ENCODE measurements around the gene RBP2.

RBP2 gene

DNA sequence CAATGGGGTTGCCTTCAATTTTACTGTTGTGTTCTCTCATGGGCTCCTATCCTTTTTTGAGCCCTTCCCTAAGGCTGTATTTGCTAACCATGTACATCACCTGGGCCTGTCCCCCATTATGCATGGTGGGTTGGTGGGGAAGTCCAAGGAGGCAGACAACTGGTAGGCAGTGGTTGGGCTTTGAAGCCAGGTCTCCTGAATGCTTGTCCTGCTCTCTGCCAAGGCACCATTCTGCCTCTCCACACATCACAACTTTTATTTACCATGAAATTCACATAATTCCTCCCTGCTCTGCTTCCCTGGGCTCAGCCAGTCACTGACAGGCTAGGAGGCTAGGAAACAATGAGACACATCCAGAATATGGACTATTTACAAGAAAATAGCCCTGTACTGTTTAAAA lies 45.8 kb downstream of the RBP2 start:
- TF ChIP-seq, protein P1, sequence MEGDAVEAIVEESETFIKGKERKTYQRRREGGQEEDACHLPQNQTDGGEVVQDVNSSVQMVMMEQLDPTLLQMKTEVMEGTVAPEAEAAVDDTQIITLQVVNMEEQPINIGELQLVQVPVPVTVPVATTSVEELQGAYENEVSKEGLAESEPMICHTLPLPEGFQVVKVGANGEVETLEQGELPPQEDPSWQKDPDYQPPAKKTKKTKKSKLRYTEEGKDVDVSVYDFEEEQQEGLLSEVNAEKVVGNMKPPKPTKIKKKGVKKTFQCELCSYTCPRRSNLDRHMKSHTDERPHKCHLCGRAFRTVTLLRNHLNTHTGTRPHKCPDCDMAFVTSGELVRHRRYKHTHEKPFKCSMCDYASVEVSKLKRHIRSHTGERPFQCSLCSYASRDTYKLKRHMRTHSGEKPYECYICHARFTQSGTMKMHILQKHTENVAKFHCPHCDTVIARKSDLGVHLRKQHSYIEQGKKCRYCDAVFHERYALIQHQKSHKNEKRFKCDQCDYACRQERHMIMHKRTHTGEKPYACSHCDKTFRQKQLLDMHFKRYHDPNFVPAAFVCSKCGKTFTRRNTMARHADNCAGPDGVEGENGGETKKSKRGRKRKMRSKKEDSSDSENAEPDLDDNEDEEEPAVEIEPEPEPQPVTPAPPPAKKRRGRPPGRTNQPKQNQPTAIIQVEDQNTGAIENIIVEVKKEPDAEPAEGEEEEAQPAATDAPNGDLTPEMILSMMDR (conservative IDR thresholded peaks at IDR 0.05; ENCODE audit: low read depth): no peak

DNA sequence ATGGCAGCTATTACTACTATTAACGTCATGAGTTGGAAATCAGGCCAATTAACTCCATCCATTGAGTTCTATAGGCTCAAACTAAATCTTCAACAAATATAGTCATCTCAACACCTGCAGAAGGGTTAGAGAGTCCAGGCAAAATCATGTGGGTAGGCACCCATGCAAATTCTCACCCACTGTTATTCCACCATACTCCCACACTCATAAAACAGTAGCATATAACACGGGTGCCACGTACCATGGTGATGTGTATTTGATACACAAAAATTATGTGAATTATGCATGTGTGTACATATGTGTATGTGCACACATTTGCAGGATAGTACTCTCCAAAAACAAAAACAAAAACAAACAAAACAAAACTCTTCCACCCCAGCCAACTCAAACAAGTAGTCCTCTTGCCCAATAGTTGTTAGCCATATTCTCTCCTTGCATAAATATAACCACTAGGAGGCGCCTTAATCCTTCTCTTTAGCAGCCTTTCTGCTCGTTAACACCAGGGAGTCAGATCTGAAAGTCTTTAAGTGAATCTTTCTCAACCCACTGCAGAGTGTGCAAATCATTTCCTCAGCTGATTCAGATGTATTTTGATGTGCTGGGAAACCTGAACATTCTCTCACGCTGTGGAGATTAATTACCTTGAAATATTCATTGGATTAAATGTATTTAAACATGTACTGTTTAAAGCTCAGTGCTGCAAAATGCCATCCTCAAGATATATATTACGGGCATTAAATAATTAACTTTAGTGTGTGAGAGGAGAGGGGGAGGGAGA lies 48.8 kb downstream of the RBP2 start:
- no peak overlapping the region for H3K27ac ChIP-seq
- ChIA-PET POLR2A (ENCODE audit: low non-redundant PET) (interaction anchor here (0.8 kb wide), 1 partner anchor 137 kb away, joined by 6 read pairs; no protein-coding TSS in a partner anchor), CTCF (interaction anchor here (0.6 to 1.6 kb wide), 8 partner anchors 68 to 1152 kb away, joined by 3 to 13 read pairs (median 5); no protein-coding TSS in a partner anchor)
- TF ChIP-seq, protein P1 (conservative IDR thresholded peaks at IDR 0.05; ENCODE audit: low read depth): peak; percentile 73
- DNase-seq (ENCODE audit: low spot score): peak; percentile 66

More for the DNA sequence above, 45.8 kb downstream of the RBP2 start:
- CTCF ChIA-PET: no interaction called here
- H3K27ac ChIP-seq: no peak overlapping the region
- DNase-seq (ENCODE audit: low spot score): no peak
- POLR2A ChIA-PET (ENCODE audit: low non-redundant PET): no interaction called here

DNA sequence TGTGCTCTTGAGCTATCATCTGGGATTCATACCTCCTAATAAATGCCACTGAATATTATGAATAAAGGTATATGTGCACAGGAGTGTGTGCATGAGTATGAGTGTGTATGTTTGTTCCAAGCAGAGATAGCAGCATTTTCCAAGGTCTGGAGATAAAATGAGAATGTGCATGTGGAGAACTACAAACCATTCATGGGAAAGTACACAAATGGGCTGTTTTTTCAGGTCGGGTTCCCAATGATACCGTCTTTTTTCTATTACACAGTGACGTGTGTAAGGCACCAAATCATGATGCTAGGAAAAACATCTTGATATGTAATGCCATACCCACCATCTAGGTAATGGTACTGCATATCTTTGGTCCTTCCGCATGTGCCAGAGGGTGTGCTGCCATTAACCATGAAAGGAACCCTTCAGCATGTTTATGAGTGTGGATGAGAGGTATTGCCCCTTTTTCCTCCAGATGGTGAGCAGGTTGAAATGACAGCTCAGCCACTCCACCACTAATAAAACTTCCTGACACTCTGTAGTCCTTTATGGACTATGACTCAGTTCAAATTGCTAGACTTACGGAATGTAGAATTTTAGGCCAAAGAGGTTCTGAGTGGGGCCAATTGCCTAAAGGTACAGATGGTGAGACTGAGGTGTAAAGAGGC lies 50.4 kb downstream of the RBP2 start:
- ChIA-PET POLR2A (ENCODE audit: low non-redundant PET) (no interaction called here), CTCF (interaction anchor here (0.6 to 1.4 kb wide), 4 partner anchors 93 to 205 kb away, joined by 3 read pairs; no protein-coding TSS in a partner anchor)
- no peak for DNase-seq (ENCODE audit: low spot score)
- TF ChIP-seq, protein P1 (conservative IDR thresholded peaks at IDR 0.05; ENCODE audit: low read depth): no peak
- no peak overlapping the region for H3K27ac ChIP-seq

DNA sequence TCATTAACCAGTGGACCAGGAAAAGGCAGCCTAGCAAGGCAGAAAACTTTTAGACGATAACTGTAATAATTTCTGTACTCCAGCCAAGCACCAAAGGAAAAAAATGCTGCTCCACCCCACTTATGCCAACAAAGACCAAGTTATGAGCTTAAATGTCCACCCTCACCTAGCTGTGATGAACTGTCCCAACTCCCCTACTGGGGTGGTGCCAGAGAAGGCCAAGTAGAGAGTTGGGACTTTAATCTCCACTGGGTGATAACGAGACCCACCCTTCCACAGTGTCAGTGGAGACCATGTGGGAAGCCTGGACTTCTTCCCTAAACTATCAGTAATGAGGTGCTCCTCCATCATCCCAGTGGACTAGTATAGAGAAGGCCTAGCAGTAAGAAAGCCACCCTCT lies 53.1 kb downstream of the RBP2 start:
- ChIA-PET POLR2A (ENCODE audit: low non-redundant PET) (no interaction called here), CTCF (interaction anchor here (0.7 kb wide), 1 partner anchor 131 kb away, joined by 4 read pairs; no protein-coding TSS in a partner anchor)

DNA sequence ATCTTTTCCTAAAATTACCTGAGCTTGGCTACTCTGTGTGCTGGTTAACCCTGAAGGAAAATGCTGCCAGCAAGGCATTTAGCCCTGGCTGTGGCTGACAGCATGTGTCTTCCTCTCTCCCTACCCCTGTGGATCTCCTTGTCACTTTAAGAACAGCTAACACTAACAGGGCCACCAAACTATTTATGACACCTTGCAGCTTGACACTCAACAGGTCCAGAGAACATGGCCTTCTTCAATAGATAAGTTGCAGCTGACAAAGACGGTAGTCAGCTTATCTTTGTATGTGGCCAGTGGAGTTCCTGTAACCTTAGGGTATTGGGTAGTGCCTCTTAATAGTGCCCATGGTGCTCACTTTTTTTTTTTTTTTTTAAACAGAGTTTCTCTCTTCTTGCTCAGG lies 54.9 kb downstream of the RBP2 start:
- POLR2A ChIA-PET (ENCODE audit: low non-redundant PET): no interaction called here
- DNase-seq (ENCODE audit: low spot score): no peak
- H3K27ac ChIP-seq: no peak overlapping the region
- TF ChIP-seq, protein P1 (conservative IDR thresholded peaks at IDR 0.05; ENCODE audit: low read depth): no peak
- CTCF ChIA-PET: interaction anchor here (0.7 kb wide), 1 partner anchor 100 kb away, joined by 5 read pairs; no protein-coding TSS in a partner anchor

More for the DNA sequence above, 53.1 kb downstream of the RBP2 start:
- H3K27ac ChIP-seq: no peak overlapping the region
- TF ChIP-seq, protein P1 (conservative IDR thresholded peaks at IDR 0.05; ENCODE audit: low read depth): no peak
- DNase-seq (ENCODE audit: low spot score): no peak

DNA sequence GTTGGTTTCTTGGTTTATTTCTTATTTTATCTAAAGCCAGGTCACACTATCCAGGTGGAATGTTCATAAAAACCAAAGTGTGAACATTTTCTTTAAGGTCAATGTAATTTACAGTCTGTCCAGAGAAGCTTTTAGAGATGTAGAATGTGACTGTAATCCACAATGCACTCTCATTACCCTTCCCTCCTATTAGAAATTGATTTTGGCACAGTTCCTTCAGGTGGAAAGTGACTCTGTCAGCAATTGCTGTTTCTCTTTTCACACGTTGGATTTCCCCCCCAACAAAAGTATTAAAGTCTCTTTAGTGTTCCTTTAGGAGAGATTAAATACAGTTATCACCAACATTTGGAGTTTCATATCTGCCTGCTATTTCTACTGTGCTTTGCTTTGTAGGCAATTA lies 55.3 kb downstream of the RBP2 start:
- POLR2A ChIA-PET (ENCODE audit: low non-redundant PET): no interaction called here
- no peak overlapping the region for H3K27ac ChIP-seq
- DNase-seq (ENCODE audit: low spot score): no peak
- CTCF ChIA-PET: interaction anchor here (0.6 to 0.7 kb wide), 2 partner anchors 36 to 762 kb away, joined by 3 to 5 read pairs; no protein-coding TSS in a partner anchor
- TF ChIP-seq, protein P1 (conservative IDR thresholded peaks at IDR 0.05; ENCODE audit: low read depth): no peak
